Measurements from ENCODE around the gene LRRC74B. TPM values are rescaled to one million over a fixed set of nuclear protein-coding genes. Genes with fewer than 3 reads are reported as not detected.

Gene LRRC74B
- total RNA-seq, 4 donors from 2014 or later: 0.14 to 0.18 TPM; not detected in 2

- DNase-seq: no peak
- Histone ChIP-seq H3K4me1 (peaks cover 4 to 11% of the 10 kb centered on the region in 2 donors), H3K36me3 (no peaks in the 10 kb centered on the region), H3K4me3 (no peak overlapping the region), H3K27ac (peak overlapping the region in 1 of 2 donors; percentile 25), H3K27me3 (no peaks in the 10 kb centered on the region), H3K9me3 (no peaks in the 10 kb centered on the region)
- TF ChIP-seq POLR2A (IDR thresholded peaks at IDR 0.05) (no peak), CTCF (IDR thresholded peaks at IDR 0.05) (no peak)
- intact Hi-C loops (cut with DNase I; ENCODE audit: low total_unique reads): no loop called here
Observed at GRCh38 chr22:21015466-21016006, 30.2 kb upstream of the LRRC74B start.

- H3K9me3 ChIP-seq: no peaks in the 10 kb centered on the region
- intact Hi-C loops (cut with DNase I; ENCODE audit: low total_unique reads): no loop called here
- H3K4me3 ChIP-seq: no peak overlapping the region
- no peak overlapping the region for H3K27ac ChIP-seq
- no peaks in the 10 kb centered on the region for H3K27me3 ChIP-seq
- TF ChIP-seq POLR2A (IDR thresholded peaks at IDR 0.05) (no peak), CTCF (IDR thresholded peaks at IDR 0.05) (no peak)
- H3K4me1 ChIP-seq: peaks cover 4 to 11% of the 10 kb centered on the region in 2 donors
- DNase-seq: no peak
- no peaks in the 10 kb centered on the region for H3K36me3 ChIP-seq
Observed at GRCh38 chr22:21016644-21017420, 28.9 kb upstream of the LRRC74B start.

GRCh38 chr22:21018314-21018713 is 27.4 kb upstream of the LRRC74B start:
- H3K4me3 ChIP-seq: no peak overlapping the region
- H3K4me1 ChIP-seq: peaks cover 4 to 11% of the 10 kb centered on the region in 2 donors
- DNase-seq: no peak
- no peak overlapping the region for H3K27ac ChIP-seq
- no peaks in the 10 kb centered on the region for H3K9me3 ChIP-seq
- H3K36me3 ChIP-seq: no peaks in the 10 kb centered on the region
- intact Hi-C loops (cut with DNase I; ENCODE audit: low total_unique reads): no loop called here
- TF ChIP-seq CTCF (IDR thresholded peaks at IDR 0.05) (no peak), POLR2A (IDR thresholded peaks at IDR 0.05) (no peak)
- no peaks in the 10 kb centered on the region for H3K27me3 ChIP-seq

- H3K4me3 ChIP-seq: no peak overlapping the region
- H3K36me3 ChIP-seq: no peaks in the 10 kb centered on the region
- no peak overlapping the region for H3K27ac ChIP-seq
- DNase-seq: no peak
- no peaks in the 10 kb centered on the region for H3K9me3 ChIP-seq
- TF ChIP-seq CTCF (IDR thresholded peaks at IDR 0.05): no peak
- TF ChIP-seq POLR2A (IDR thresholded peaks at IDR 0.05): no peak
- H3K4me1 ChIP-seq: no peaks in the 10 kb centered on the region
- intact Hi-C loops (cut with DNase I; ENCODE audit: low total_unique reads): no loop called here
- no peaks in the 10 kb centered on the region for H3K27me3 ChIP-seq
Observed at GRCh38 chr22:21020802-21021429, 24.8 kb upstream of the LRRC74B start.

GRCh38 chr22:21022507-21022906 is 23.2 kb upstream of the LRRC74B start:
- Histone ChIP-seq H3K9me3 (no peaks in the 10 kb centered on the region), H3K4me3 (no peak overlapping the region), H3K27ac (no peak overlapping the region), H3K4me1 (no peaks in the 10 kb centered on the region), H3K27me3 (no peaks in the 10 kb centered on the region), H3K36me3 (no peaks in the 10 kb centered on the region)
- intact Hi-C loops (cut with DNase I; ENCODE audit: low total_unique reads): no loop called here
- TF ChIP-seq CTCF (IDR thresholded peaks at IDR 0.05): no peak
- no peak for DNase-seq

Measured in uterus (tissue), 4 donors.